Measurements from ENCODE around the gene NXNL2.

Gene NXNL2

DNA sequence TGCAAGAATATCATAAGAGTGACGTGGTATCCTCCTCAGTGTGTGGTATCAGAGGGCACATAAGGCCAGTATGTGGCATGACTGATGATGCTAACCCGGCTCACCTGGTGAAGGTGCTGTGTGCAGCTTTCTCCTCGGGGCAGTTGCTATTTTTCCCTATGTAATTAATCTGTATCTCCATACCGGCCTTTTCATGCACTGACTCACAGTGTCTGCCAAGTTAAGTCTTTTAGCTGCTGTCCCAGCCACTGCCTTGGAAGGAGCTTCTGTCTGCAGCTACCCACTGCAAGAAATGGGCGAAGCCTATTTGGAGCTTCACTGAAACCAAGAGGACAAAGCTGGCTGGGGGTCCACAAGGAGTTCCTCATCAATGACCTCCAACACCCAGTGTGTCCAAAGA is 46.0 kb downstream of the NXNL2 start:
- no peak for DNase-seq

DNA sequence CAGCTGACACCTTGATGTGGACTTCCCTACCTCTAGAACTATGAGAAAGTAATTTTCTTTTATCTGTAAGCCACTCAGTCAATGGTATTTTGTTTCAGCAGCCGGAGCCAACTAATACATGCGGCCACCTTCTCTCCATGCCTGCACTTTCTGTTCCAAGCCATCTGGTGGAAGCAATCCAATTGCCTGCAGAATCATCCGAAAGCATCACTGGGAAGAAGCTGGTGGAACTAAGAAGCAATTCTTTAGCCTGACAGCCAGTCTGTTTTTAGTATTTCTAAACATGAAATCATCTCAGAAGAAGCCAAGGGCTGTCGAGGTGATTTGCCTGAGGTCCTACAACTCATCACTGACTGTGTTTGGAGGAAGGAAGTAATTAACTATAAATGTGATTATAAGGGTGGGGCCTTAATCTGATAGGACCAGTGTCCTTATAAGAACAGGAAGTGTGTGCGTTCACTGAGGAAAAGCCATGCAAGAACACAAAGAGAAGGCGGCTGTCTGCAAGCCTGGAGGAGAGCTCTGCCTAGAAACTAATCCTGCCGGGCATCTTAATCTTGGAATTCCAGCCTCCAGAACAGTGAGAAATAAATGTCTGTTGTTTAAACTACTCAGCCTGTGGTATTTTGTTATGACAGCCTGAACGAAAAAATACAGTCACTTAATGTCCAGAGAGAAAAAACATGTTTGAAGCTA is 49.1 kb downstream of the NXNL2 start:
- DNase-seq: no peak

DNA sequence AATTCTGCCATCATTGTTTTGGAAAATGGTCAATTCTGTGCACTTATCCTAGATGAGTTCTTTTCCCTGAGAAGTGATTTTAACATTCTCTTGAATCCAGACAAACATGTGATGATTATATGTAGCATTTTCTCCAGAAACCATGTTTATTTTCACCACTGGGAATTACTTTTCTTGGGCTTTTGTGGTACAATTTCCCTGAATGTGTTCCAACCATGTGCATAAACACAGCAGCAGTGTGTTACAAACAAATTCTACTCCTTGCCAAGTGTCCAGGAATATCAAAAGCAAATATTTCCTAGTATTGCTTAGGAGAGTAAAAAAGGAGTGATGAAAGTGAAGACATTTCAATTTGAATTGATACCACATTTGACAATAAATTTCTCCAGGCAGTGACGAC is 50.4 kb downstream of the NXNL2 start:
- no peak for DNase-seq

DNA sequence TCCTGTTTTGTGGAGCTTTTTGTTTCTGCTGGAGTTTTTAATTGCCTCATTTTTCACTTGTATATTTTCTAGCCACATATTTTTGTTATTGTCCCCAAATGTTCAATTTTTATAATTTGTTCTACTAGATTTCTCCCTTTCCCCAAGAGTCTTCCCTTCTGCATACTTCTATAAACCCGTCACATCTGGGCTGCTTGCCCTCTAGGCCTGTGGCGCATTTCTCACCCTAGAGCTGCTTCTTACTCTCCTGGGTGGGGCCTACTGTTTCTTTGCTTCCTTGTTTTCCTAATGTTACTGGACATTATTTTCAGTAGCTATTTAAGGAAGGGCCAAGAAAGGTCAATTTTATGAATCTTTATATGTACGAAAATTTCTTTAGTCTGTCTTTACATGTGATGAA is 51.5 kb downstream of the NXNL2 start:
- no peak for DNase-seq

DNA sequence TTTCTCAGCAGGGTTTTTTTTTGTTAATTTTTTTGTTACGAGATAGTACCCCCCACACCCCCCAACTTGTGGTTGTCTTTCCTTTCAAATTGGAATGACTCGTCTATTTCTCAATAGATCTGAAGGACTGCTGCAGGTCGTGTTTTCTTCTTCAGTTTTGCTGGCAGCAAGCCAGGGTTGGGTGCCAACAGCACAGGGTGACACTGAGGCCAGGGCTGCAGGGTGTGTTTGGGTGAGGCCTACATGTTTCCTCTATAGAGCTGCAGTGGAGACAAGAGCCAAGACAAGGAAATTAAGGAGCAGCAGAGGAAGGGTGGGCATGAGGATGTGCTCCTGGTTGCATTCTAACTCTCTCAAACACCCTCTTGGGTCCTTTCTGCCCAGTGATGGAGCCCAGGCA is 52.2 kb downstream of the NXNL2 start:
- DNase-seq: no peak

DNA sequence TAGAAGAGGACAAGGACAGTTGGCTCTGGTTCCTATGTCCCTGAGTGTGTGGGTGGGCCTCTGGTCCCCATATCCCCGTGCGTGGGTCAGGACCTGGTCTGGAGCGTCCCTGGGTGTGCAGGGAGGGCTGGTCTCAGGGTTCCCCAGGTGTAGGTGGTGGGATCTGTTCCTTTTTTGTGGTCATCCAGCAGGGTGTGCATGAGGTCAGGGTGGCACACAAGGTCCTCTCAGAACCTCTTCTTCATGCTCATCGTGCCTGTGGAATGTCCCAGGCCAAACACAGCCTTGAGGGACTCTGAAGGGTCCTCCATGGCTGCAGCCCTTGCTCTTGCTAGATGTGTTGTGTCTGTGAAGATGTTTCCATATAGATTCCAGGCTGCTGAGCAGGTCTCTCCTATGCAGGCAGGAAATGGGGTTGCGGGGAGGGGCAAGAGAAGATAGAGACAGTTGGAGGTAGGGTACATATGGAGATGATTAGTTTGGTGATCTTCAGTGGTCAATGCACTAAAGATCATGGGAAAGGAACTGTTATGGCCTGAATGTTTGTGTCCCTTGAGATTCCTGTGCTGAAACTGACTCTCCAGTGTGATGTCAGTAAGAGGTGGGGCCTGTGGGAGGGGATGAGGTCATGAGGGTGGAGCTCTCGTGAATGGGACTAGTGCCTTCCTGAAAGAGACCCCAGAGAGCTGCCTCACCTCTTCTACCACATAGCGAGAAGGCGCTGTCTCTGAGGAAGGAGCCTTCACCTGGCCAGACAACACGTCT is 53.1 kb downstream of the NXNL2 start:
- DNase-seq: no peak

DNA sequence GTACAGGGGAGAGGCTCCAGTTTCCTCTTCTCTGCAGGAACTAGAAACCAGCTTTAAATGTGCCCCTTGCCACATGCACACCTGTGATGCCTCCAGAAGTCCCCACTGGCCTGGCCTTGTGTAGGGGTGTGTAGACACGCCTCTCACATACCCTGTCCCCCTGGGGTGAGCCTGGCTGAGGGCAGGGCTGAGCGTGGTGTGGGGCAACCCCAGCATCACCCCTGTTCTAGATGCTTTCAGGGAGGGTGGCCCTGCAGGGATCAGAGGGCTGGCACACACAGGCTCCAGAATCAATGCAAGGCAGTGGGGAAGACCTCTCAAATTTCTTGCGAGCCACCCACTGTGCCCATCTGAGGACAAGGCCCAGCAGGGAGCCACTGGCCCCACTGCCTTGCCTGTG is 54.7 kb downstream of the NXNL2 start:
- DNase-seq: no peak

DNA sequence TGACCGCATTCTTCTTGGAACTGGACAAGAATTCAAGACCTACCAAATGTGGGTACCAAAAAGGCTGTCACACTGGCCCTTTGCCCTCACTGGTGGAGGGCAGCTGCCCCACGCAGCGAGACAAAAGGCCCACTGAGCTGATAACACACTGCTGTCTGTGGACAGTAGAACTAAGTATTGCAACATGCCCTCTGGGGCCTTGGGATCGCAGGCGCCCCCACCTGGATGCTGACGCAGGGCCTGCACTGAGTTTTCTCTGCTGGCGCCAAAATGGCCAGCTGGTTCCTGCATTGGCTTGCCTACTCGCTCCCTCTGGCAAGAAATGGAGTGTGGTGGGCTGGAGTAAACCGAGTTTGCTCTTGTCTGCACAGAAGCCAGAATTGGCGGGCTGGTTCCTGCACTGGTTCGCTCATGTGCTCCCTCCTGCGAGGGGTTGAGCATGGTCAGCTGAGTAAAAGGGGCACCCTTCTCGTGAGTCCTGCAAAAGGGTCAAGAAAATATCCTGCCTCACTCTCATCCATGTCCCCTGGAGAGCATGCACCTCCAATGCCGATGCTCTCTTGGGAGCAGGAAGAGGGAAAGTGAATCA is 55.7 kb downstream of the NXNL2 start:
- no peak for DNase-seq

DNA sequence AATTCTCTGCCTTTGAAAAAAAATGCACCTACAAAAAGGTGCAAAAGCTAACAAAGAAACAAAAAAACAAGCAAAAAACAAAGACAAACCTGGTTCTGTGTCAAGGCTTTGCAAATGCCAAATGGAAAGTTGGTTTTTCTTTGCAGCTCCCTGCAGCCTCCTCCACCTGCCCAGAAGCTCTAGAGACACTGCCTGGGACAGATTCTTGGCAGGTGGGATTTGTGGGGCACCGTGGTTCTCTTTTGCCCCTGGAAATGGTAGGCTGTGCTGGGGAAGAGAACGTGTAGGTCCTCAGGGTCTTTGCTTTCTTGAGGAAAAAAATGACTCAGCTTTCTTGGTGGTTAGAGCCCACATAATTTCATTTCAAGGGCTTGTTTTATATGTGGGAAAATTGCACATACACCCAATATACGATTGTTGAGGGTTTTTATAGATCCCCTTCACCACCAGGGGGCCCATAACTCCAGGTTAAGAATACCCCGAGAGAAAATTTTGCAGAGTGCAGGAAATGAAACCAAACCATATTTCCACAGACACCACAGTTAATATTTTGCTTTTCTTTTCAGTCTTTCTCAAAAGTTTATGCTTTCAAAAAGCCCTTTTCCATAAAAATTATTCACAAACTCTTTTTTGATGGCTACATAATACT is 58.7 kb downstream of the NXNL2 start:
- no peak for DNase-seq
